Glutamatergic neuron (in vitro differentiated cells): ENCODE data around the gene HES6. TPM values are rescaled to one million over a fixed set of nuclear protein-coding genes. Genes with fewer than 3 reads are reported as not detected.

ENCODE experiments used
- DNase-seq: peaks from one replicate; pipeline ENCODE4 v3.0.0; 2022
- H3K27ac Mint-ChIP-seq: one replicate; pipeline ENCODE4 v1.8.0; 2020; ENCODE audit warnings: mild to moderate bottlenecking, mixed read lengths, inconsistent platforms; ENCODE audit not compliant: unreplicated experiment
- H3K27me3 Mint-ChIP-seq: one replicate; pipeline ENCODE4 v1.8.0; 2020; ENCODE audit warnings: mild to moderate bottlenecking, moderate library complexity, mixed read lengths, inconsistent platforms; ENCODE audit not compliant: unreplicated experiment
- H3K36me3 Mint-ChIP-seq: one replicate; pipeline ENCODE4 v1.8.0; 2020; ENCODE audit warnings: mild to moderate bottlenecking, mixed read lengths, inconsistent platforms; ENCODE audit not compliant: unreplicated experiment
- H3K4me1 Mint-ChIP-seq: one replicate; pipeline ENCODE4 v1.8.0; 2020; ENCODE audit warnings: mild to moderate bottlenecking, low read depth, mixed read lengths, inconsistent platforms; ENCODE audit not compliant: unreplicated experiment
- H3K4me3 Mint-ChIP-seq: one replicate; pipeline ENCODE4 v1.8.0; 2020; ENCODE audit warnings: mild to moderate bottlenecking, mixed read lengths, inconsistent platforms; ENCODE audit not compliant: unreplicated experiment
- H3K9me3 Mint-ChIP-seq: one replicate; pipeline ENCODE4 v1.8.0; 2020; ENCODE audit warnings: mild to moderate bottlenecking, moderate library complexity, mixed read lengths, inconsistent platforms; ENCODE audit not compliant: unreplicated experiment
- total RNA-seq: library from RNA; stranded (reverse); fragmentation: NEBNext Ultra II Directional; extraction: Animal tissue kit (Norgen Biotek cat#: 25700); gene quantifications from one replicate; pipeline ENCODE4 v1.2.1, GENCODE V29; 2021; ENCODE audit not compliant: unreplicated experiment
- TF ChIP-seq, protein P1 (sequence below): fragments of 200-600 bp; sonication (generic); IDR thresholded peaks from one replicate; pipeline ENCODE4 v1.5.0; 2021; ENCODE audit not compliant: partially characterized antibody, unreplicated experiment

HES6 gene
- total RNA-seq, 1 donor from 2014 or later = 665 TPM

DNA sequence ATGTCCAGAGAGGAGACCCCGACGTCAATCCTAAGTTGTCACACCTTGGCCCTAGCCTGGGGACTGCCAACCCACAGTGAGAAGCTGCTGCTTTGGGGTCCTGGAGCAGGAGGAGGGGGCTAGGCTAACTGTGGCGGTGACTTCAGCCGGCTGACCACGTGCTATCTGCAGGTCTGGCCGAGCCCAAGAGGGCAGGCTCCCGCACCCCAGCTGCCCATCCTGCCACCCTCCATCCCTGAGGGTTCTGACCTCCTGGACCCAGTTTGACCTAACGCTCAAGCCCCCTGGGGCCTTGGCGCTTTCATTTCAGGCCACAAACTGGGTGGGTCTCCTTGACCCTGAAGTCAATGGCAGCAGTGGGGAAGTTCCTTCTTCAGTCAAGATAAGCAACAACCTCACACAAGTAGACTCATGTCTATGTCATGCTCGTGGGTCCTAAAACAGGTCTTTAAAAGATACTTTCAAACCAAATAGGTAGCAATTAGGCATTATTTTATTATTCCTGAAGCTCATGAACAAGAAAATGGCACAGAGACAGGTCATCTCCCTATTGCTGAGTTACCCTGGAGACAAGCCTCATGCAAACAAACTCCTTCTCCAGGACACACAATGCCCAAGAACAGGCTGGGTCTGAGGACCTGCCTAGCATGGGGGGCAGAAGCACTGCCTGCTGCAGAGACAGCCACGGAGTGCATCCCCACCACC is 2.3 kb downstream of the HES6 start:
- H3K4me3 Mint-ChIP-seq = peak overlapping the region; percentile 92

DNA sequence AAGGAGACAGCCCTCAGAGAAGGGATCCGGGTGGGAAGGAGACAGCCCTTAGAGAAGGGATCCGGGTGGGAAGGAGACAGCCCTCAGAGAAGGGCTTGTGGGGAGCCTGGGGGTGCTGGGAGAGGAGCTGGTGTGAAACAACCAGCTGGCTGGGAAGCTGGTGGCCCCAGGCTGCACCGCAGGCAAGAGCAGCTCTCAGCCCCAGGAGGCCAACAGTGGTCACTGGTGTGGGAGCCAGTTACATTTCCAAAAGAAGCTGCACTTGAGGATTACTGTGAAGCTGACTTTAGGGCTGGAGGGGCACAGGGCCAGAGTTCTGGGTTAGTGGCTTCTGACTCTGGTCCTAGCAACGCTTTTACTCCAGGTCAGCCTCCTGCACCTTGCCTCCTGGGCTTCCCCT is 3.3 kb downstream of the HES6 start:
- no peak for DNase-seq
- Mint-ChIP-seq H3K27ac (peak overlapping the region; percentile 7), H3K36me3 (peaks cover 15% of the 10 kb centered on the region), H3K4me1 (peaks cover 21% of the 10 kb centered on the region), H3K9me3 (peaks cover 15% of the 10 kb centered on the region), H3K4me3 (peak overlapping the region; percentile 14), H3K27me3 (peaks cover 17% of the 10 kb centered on the region)
- TF ChIP-seq, protein P1, sequence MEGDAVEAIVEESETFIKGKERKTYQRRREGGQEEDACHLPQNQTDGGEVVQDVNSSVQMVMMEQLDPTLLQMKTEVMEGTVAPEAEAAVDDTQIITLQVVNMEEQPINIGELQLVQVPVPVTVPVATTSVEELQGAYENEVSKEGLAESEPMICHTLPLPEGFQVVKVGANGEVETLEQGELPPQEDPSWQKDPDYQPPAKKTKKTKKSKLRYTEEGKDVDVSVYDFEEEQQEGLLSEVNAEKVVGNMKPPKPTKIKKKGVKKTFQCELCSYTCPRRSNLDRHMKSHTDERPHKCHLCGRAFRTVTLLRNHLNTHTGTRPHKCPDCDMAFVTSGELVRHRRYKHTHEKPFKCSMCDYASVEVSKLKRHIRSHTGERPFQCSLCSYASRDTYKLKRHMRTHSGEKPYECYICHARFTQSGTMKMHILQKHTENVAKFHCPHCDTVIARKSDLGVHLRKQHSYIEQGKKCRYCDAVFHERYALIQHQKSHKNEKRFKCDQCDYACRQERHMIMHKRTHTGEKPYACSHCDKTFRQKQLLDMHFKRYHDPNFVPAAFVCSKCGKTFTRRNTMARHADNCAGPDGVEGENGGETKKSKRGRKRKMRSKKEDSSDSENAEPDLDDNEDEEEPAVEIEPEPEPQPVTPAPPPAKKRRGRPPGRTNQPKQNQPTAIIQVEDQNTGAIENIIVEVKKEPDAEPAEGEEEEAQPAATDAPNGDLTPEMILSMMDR = no peak

More for the DNA sequence above, 2.3 kb downstream of the HES6 start:
- Mint-ChIP-seq H3K27me3 (peaks cover 26% of the 10 kb centered on the region), H3K27ac (peak overlapping the region; percentile 90), H3K4me1 (peaks cover 29% of the 10 kb centered on the region), H3K36me3 (peaks cover 10% of the 10 kb centered on the region), H3K9me3 (peaks cover 24% of the 10 kb centered on the region)
- DNase-seq = no peak
- TF ChIP-seq, protein P1 = no peak

DNA sequence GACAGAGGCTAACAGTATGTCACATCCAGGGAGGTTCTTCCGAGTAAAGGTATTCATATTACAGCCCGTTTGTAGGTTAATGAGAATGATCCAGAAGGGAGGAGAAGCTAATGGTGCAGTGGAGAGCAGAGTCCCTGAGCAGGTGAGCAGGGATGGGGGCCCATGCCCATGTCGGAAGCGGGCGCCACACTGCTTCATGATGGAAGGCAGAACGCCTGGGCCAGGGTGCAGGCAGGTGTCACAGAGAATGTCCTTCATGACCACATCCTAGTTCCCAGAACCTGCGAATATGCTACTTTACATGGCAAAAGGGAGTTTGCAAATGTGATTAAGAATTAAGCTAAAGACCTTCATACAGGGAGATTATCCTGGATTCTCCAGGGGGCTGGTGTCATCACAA is 4.0 kb downstream of the HES6 start:
- H3K9me3 Mint-ChIP-seq = peaks cover 14% of the 10 kb centered on the region

DNA sequence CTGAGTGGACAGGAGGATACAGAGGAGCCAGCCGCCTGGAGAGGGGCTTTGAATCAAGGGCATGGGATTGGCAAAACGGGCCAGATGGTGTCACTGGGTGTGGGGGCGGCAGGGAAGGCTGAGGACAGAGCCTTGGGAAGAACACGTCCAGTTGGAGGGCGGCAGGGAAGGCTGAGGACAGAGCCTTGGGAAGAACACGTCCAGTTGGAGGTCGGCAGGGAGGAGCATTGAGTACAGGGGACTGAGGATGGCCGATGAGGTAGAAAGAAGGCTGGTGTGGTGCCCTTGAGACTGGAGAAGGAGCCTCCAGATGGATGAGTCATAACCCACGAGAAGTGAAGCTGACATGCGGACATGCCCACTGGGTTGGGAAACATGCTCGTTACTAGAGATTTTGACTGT is 4.5 kb downstream of the HES6 start:
- peaks cover 20% of the 10 kb centered on the region for H3K36me3 Mint-ChIP-seq
- peaks cover 16% of the 10 kb centered on the region for H3K27me3 Mint-ChIP-seq
- H3K4me1 Mint-ChIP-seq = peaks cover 24% of the 10 kb centered on the region
- H3K4me3 Mint-ChIP-seq = peak overlapping the region; percentile 41
- no peak for DNase-seq
- H3K9me3 Mint-ChIP-seq = peaks cover 18% of the 10 kb centered on the region
- TF ChIP-seq, protein P1 = no peak
- H3K27ac Mint-ChIP-seq = peak overlapping the region; percentile 7

More for the DNA sequence above, 4.0 kb downstream of the HES6 start:
- Mint-ChIP-seq H3K36me3 (peaks cover 15% of the 10 kb centered on the region), H3K4me1 (peaks cover 20% of the 10 kb centered on the region), H3K27me3 (peaks cover 13% of the 10 kb centered on the region), H3K27ac (peak overlapping the region; percentile 7), H3K4me3 (peak overlapping the region; percentile 26)
- DNase-seq = no peak
- TF ChIP-seq, protein P1 = no peak

DNA sequence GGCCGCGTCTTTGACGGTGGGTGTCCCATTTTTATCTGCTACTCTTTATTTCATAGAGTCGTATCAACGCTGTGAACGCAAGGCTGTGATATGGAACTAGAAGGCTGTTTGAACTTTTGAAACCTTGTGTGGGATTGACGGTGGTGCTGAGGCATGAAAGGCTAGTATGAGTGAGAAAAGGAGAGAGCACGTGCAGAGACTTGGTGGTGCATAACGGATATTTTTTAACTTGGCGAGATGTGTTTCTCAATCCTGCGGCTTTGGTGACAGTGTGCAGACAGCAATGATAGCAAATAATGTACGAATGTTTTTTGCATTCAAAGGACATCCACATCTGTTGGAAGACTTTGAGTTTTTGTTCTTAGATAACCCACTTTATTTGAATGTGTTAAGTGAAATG is 6.2 kb downstream of the HES6 start:
- Mint-ChIP-seq H3K4me1 (peaks cover 24% of the 10 kb centered on the region), H3K9me3 (peaks cover 18% of the 10 kb centered on the region), H3K27ac (no peak overlapping the region), H3K4me3 (no peak overlapping the region), H3K36me3 (peaks cover 22% of the 10 kb centered on the region), H3K27me3 (peaks cover 16% of the 10 kb centered on the region)
- no peak for DNase-seq
- TF ChIP-seq, protein P1 = no peak
